Peyer's patch (tissue), 4 donors: ENCODE measurements around the gene JPT2. TPM values are rescaled to one million over a fixed set of nuclear protein-coding genes. Genes with fewer than 3 reads are reported as not detected.

ENCODE experiments used
- DNase-seq, 3 donors: peaks; one replicate each; pipeline ENCODE4 v3.0.0-alpha.2; 2017 to 2019
- H3K27ac ChIP-seq, 4 donors: fragments of 200-600 bp; sonication (generic); one replicate each; pipeline ENCODE4 v1.5.1; 2016 to 2019
- H3K27me3 ChIP-seq, 2 donors: fragments of 200-600 bp; sonication (generic); one replicate each; pipeline ENCODE4 v1.5.1; 2019
- H3K36me3 ChIP-seq, 3 donors: fragments of 200-600 bp; sonication (generic); one replicate each; pipeline ENCODE4 v1.5.1; 2016 to 2019
- H3K4me1 ChIP-seq, 4 donors: fragments of 200-600 bp; sonication (generic); one replicate each; pipeline ENCODE4 v1.5.1; 2016 to 2019
- H3K4me3 ChIP-seq, 4 donors: fragments of 200-600 bp; sonication (generic); 1 replicate in 3 of 4; 2 replicates in 1 of 4; pipeline ENCODE4 v1.5.1; 2016 to 2019; ENCODE audit warnings: mild to moderate bottlenecking in 1 of 4
- H3K9me3 ChIP-seq, 4 donors: fragments of 200-600 bp; sonication (generic); one replicate each; pipeline ENCODE4 v1.5.1; 2016 to 2019; ENCODE audit warnings: mild to moderate bottlenecking in 1 of 4
- POLR2A ChIP-seq, 2 donors: fragments of 450-650 bp; IDR thresholded peaks; one replicate each; pipeline ENCODE4 v1.5.1; 2017; ENCODE audit warnings: antibody characterized with exemption in 2 of 2, mild to moderate bottlenecking in 2 of 2, moderate library complexity in 2 of 2
- small RNA-seq, 2 donors: library from RNA; depleted of rRNA; stranded (forward); fragments of <200 nt; gene quantifications; one replicate each; pipeline ENCODE3, GENCODE V24; 2016
- total RNA-seq, 4 donors: library from RNA; depleted of rRNA; stranded (reverse); fragments of >200 nt; gene quantifications; one replicate each; pipeline ENCODE4 v1.1.0, GENCODE V29; 2016
- TF ChIP-seq, protein P1 (sequence below), 6 experiments: fragments of 450-650 bp in 4 of 6; fragments of 200-600 bp in 2 of 6; sonication (generic) in 1 of 6; IDR thresholded peaks; one replicate each; pipeline ENCODE4 v1.5.1; 2017 to 2019; ENCODE audit warnings: antibody characterized with exemption in 6 of 6, mild to moderate bottlenecking in 3 of 6, moderate library complexity in 1 of 6

JPT2 gene
- total RNA-seq, 4 donors from 2014 or later: 22.7 to 32.3 (median 25.0) TPM

DNA sequence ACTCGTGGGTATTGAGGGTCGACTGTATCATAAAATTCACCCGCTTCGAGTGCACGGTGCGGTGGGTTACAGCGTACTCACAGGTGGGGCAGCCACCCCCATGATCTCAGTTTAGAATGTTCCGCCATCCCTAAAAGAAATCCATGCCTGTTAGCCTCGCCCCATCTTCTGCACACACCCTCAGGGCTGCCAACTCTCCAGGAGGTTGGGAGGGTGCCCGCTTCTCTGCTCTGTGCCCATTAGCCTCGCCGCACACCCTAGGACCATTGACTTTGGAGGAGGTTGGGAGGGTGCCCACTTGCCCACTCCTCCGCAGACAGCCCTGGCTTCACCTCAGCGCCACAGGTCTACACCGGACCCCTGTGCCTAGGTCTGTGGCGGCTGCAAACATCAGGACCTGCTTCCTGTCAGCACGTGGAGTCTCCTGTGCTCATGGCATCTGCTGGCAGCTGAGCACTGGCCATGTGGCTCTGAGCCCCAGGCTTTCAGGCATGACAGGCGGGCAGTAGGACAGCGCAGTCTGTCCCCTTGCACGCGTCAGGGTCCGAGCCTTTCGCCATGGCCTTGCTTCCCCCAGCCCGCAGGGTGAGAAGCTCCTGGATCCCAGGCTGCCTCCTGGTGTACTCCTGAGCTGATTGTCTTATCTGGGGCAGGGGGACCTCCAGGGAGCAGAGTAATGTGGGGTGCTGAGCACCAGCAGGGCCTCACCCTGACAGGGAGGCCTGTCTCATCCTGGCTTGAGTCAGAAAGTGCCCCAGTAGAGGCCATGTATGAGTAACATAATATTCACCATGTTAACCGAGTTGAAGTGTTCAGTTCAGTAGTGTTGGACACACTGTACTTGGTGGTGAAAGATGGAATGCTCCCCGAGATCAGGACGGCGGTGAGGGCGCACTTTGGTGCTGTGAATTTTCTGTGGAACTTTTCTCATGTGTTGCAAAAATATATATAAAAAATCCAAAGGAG, 71.4 kb downstream of the JPT2 start:
- no peak for DNase-seq
- Histone ChIP-seq H3K4me3 (no peak overlapping the region), H3K27me3 (no peaks in the 10 kb centered on the region), H3K9me3 (no peaks in the 10 kb centered on the region), H3K4me1 (no peaks in the 10 kb centered on the region), H3K27ac (no peak overlapping the region), H3K36me3 (peaks cover 0 to 86% (median 0%) of the 10 kb centered on the region in 3 donors)
- no peak for TF ChIP-seq POLR2A (IDR thresholded peaks at IDR 0.05)
- TF ChIP-seq, protein P1, sequence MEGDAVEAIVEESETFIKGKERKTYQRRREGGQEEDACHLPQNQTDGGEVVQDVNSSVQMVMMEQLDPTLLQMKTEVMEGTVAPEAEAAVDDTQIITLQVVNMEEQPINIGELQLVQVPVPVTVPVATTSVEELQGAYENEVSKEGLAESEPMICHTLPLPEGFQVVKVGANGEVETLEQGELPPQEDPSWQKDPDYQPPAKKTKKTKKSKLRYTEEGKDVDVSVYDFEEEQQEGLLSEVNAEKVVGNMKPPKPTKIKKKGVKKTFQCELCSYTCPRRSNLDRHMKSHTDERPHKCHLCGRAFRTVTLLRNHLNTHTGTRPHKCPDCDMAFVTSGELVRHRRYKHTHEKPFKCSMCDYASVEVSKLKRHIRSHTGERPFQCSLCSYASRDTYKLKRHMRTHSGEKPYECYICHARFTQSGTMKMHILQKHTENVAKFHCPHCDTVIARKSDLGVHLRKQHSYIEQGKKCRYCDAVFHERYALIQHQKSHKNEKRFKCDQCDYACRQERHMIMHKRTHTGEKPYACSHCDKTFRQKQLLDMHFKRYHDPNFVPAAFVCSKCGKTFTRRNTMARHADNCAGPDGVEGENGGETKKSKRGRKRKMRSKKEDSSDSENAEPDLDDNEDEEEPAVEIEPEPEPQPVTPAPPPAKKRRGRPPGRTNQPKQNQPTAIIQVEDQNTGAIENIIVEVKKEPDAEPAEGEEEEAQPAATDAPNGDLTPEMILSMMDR (IDR thresholded peaks at IDR 0.05): no peak

Small RNA genes within 50 kb of the gene (small RNA-seq; reads per million reads assigned to genes)
- 0.12 to 0.70 reads per million in 2 donors for gene MIR3177

Other genes with a start within 250 kb of the JPT2 start
- gene PERCC1, start 247.2 kb upstream of the JPT2 start, total RNA-seq: not detected
- gene CCDC154, start 233.7 kb upstream of the JPT2 start, total RNA-seq: 10 to 100 TPM in 1 of 4 donors, under 1 TPM in 3; 0.47 to 23.1 (median 0.73) TPM
- 100 to 1,000 TPM in 2 of 4 donors, 10 to 100 TPM in 2; 95.1 to 194 (median 105) TPM for gene CLCN7, start 203.3 kb upstream of the JPT2 start, total RNA-seq
- not detected for gene PTX4, start 189.3 kb upstream of the JPT2 start, total RNA-seq
- gene TELO2, start 184.9 kb upstream of the JPT2 start, total RNA-seq: 100 to 1,000 TPM in 1 of 4 donors, 10 to 100 TPM in 3; 34.5 to 105 (median 82.4) TPM
- 10 to 100 TPM in 3 of 4 donors, 1 to 10 TPM in 1; 7.4 to 42.1 (median 11.6) TPM for gene TMEM204, start 144.6 kb upstream of the JPT2 start, total RNA-seq
- gene IFT140, start 66.2 kb upstream of the JPT2 start, total RNA-seq: 10 to 100 TPM in 3 of 4 donors, 1 to 10 TPM in 1; 7.5 to 21.6 (median 18.4) TPM
- 10 to 100 TPM; 16.5 to 37.1 (median 20.0) TPM for gene CRAMP1, start 65.9 kb upstream of the JPT2 start, total RNA-seq
- gene MAPK8IP3, start 27.9 kb downstream of the JPT2 start, total RNA-seq: 100 to 1,000 TPM in 3 of 4 donors, 10 to 100 TPM in 1; 78.1 to 456 (median 193) TPM
- 100 to 1,000 TPM in 3 of 4 donors, 10 to 100 TPM in 1; 69.3 to 150 (median 126) TPM for gene NME3, start 93.3 kb downstream of the JPT2 start, total RNA-seq
- gene EME2, start 94.5 kb downstream of the JPT2 start, total RNA-seq: 10 to 100 TPM; 54.6 to 99.9 (median 67.0) TPM
- 100 to 1,000 TPM in 1 of 4 donors, 10 to 100 TPM in 3; 67.6 to 114 (median 82.3) TPM for gene MRPS34, start 94.9 kb downstream of the JPT2 start, total RNA-seq
- 100 to 1,000 TPM in 2 of 4 donors, 10 to 100 TPM in 2; 76.4 to 148 (median 102) TPM for gene SPSB3, start 104.3 kb downstream of the JPT2 start, total RNA-seq
- gene NUBP2, start 104.7 kb downstream of the JPT2 start, total RNA-seq: 10 to 100 TPM; 47.1 to 99.9 (median 59.3) TPM
- under 1 TPM in 1 of 4 donors, not detected in 3; 0.35 TPM for gene IGFALS, start 115.4 kb downstream of the JPT2 start, total RNA-seq
- 100 to 1,000 TPM; 105 to 187 (median 155) TPM for gene HAGH, start 148.5 kb downstream of the JPT2 start, total RNA-seq
- gene FAHD1, start 148.9 kb downstream of the JPT2 start, total RNA-seq: 100 to 1,000 TPM; 107 to 188 (median 152) TPM
- not detected for gene MEIOB, start 193.9 kb downstream of the JPT2 start, total RNA-seq
- gene HS3ST6, start 240.1 kb downstream of the JPT2 start, total RNA-seq: not detected